ENCODE results near the gene ZNF350.

Gene ZNF350

GRCh38 chr19:51986309-51987291 is at the start of gene ZNF350:
Gene ZNF350 (minus strand): TSS chr19:51986840. CDS start chr19:51974360, 12,480 bp downstream.
- Histone ChIP-seq H3K36me3 (ENCODE audit: control insufficient read depth, low read length) (peaks cover 7% of the 10 kb centered on the region), H3K9me3 (ENCODE audit: control insufficient read depth, insufficient read depth, low read length) (peaks cover 46% of the 10 kb centered on the region), H3K9me2 (replicated peaks; ENCODE audit: control insufficient read depth, low read length) (no peaks in the 10 kb centered on the region), H3K27ac (ENCODE audit: low read depth, low read length) (peak within 1 kb of the TSS; percentile 14; the same call in 1 of the 2 replicates), H4K20me1 (ENCODE audit: control insufficient read depth, insufficient read depth, low read depth, low read length) (no peaks in the 10 kb centered on the region), H3K79me2 (ENCODE audit: control insufficient read depth, low read length) (peaks cover 6% of the 10 kb centered on the region), H3F3A (ENCODE audit: control insufficient read depth, insufficient read depth) (0 out of 2 replicates have a peak, but pooled peaks cover 4% of the 10 kb centered on the region), H3K4me3 (ENCODE audit: low read length) (peak within 1 kb of the TSS; percentile 83), H3K4me1 (ENCODE audit: control insufficient read depth, low read length) (peaks cover 5% of the 10 kb centered on the region), H3K27me3 (ENCODE audit: control insufficient read depth, low read length) (no peaks in the 10 kb centered on the region), H3K4me2 (ENCODE audit: low read length) (peak within 1 kb of the TSS; percentile 90)
- TF ChIP-seq EZH2phosphoT487 (IDR thresholded peaks at IDR 0.05; ENCODE audit: borderline replicate concordance, low read length) (no peak), CTCF (IDR thresholded peaks at IDR 0.05; ENCODE audit: low read depth, low read length, poor library complexity, severe bottlenecking) (no peak)

- H3K4me2 ChIP-seq (ENCODE audit: low read length), result no peak overlapping the region
- H3K27ac ChIP-seq (ENCODE audit: low read depth, low read length), result no peak overlapping the region
- H3K36me3 ChIP-seq (ENCODE audit: control insufficient read depth, low read length), result peaks cover 67% of the 10 kb centered on the region
- no peaks in the 10 kb centered on the region for H3F3A ChIP-seq (ENCODE audit: control insufficient read depth, insufficient read depth)
- H4K20me1 ChIP-seq (ENCODE audit: control insufficient read depth, insufficient read depth, low read depth, low read length), result no peaks in the 10 kb centered on the region
- H3K79me2 ChIP-seq (ENCODE audit: control insufficient read depth, low read length), result no peaks in the 10 kb centered on the region
- H3K27me3 ChIP-seq (ENCODE audit: control insufficient read depth, low read length), result no peaks in the 10 kb centered on the region
- TF ChIP-seq EZH2phosphoT487 (IDR thresholded peaks at IDR 0.05; ENCODE audit: borderline replicate concordance, low read length) (no peak), CTCF (IDR thresholded peaks at IDR 0.05; ENCODE audit: low read depth, low read length, poor library complexity, severe bottlenecking) (no peak)
- no peaks in the 10 kb centered on the region for H3K9me2 ChIP-seq (replicated peaks; ENCODE audit: control insufficient read depth, low read length)
- H3K4me3 ChIP-seq (ENCODE audit: low read length), result no peak overlapping the region
- peaks cover 65% of the 10 kb centered on the region for H3K9me3 ChIP-seq (ENCODE audit: control insufficient read depth, insufficient read depth, low read length)
- H3K4me1 ChIP-seq (ENCODE audit: control insufficient read depth, low read length), result peaks cover under 1% of the 10 kb centered on the region; the same call in 1 of the 2 replicates
Observed at GRCh38 chr19:52034051-52034728, 47.5 kb upstream of the ZNF350 start.

- peaks cover 49% of the 10 kb centered on the region for H3K36me3 ChIP-seq (ENCODE audit: control insufficient read depth, low read length)
- peak overlapping the region; percentile 80 for H3K4me2 ChIP-seq (ENCODE audit: low read length)
- peak overlapping the region; percentile 94 for H3K4me3 ChIP-seq (ENCODE audit: low read length)
- TF ChIP-seq EZH2phosphoT487 (IDR thresholded peaks at IDR 0.05; ENCODE audit: borderline replicate concordance, low read length) (no peak), CTCF (IDR thresholded peaks at IDR 0.05; ENCODE audit: low read depth, low read length, poor library complexity, severe bottlenecking) (no peak)
- no peaks in the 10 kb centered on the region for H4K20me1 ChIP-seq (ENCODE audit: control insufficient read depth, insufficient read depth, low read depth, low read length)
- no peaks in the 10 kb centered on the region for H3K9me2 ChIP-seq (replicated peaks; ENCODE audit: control insufficient read depth, low read length)
- H3K79me2 ChIP-seq (ENCODE audit: control insufficient read depth, low read length), result peaks cover 16% of the 10 kb centered on the region
- no peaks in the 10 kb centered on the region for H3K27me3 ChIP-seq (ENCODE audit: control insufficient read depth, low read length)
- H3K27ac ChIP-seq (ENCODE audit: low read depth, low read length), result peak overlapping the region; percentile 37
- H3K4me1 ChIP-seq (ENCODE audit: control insufficient read depth, low read length), result peaks cover 12% of the 10 kb centered on the region
- no peaks in the 10 kb centered on the region for H3F3A ChIP-seq (ENCODE audit: control insufficient read depth, insufficient read depth)
- H3K9me3 ChIP-seq (ENCODE audit: control insufficient read depth, insufficient read depth, low read length), result peaks cover 53% of the 10 kb centered on the region
Observed at GRCh38 chr19:52028780-52029123, 42.1 kb upstream of the ZNF350 start.
